ENCODE data around the gene STN1.

DNA sequence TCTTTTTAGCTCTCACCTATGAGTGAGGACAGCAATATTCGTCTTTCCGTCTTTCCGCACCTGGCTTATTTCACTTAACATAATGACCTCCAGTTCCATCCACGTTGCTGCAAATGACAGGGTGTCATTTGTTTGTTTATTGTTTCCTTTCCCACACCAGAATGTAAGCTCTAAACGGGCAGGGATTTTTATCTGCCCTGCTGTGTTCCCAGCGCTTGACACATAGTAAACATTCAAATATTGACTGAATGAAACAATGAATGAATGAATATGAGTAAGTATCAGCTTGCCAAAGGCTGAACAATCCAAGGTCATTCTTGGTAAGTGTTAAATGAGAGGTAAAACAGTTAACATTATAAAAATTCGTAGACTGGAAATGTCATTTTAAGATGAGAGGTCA is 75.4 kb downstream of the STN1 start:
- no peak for TF ChIP-seq EZH2 (IDR thresholded peaks at IDR 0.05; ENCODE audit: borderline replicate concordance, low read length)
- TF ChIP-seq, protein P1, sequence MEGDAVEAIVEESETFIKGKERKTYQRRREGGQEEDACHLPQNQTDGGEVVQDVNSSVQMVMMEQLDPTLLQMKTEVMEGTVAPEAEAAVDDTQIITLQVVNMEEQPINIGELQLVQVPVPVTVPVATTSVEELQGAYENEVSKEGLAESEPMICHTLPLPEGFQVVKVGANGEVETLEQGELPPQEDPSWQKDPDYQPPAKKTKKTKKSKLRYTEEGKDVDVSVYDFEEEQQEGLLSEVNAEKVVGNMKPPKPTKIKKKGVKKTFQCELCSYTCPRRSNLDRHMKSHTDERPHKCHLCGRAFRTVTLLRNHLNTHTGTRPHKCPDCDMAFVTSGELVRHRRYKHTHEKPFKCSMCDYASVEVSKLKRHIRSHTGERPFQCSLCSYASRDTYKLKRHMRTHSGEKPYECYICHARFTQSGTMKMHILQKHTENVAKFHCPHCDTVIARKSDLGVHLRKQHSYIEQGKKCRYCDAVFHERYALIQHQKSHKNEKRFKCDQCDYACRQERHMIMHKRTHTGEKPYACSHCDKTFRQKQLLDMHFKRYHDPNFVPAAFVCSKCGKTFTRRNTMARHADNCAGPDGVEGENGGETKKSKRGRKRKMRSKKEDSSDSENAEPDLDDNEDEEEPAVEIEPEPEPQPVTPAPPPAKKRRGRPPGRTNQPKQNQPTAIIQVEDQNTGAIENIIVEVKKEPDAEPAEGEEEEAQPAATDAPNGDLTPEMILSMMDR (conservative IDR thresholded peaks at IDR 0.05 in 1 of 2, IDR thresholded peaks at IDR 0.05 in 1 of 2; ENCODE audit: extremely low read depth in 1 of 2, insufficient read depth in 1 of 2, low read depth in 1 of 2, low read length in 2 of 2), result no peak
